ENCODE measurements around the gene KCNJ1. TPM values are rescaled to one million over a fixed set of nuclear protein-coding genes. Genes with fewer than 3 reads are reported as not detected.

Gene KCNJ1
- total RNA-seq, 2 donors from 2014 or later: 1.1 TPM; not detected in 1

DNA sequence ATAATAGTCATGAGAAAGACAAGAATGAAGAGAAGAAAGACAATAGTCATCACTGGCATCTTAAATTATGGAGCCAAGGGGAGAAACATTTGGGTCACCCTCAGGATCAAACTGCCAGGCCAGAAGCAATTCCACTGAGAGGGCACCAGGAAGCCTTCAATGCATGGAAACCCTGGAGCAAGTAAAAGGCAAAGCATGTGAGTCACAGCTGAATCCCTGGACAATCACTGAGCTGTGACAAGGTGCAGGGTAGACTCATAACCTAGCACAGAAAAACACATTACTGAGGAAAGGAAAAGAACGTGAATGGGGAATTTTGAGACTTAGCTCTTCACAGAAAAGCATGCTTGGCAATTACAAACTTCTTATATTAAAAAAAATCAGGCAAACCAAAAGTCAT, 1.6 kb downstream of the KCNJ1 start:
- Histone ChIP-seq H3K9me3 (no peaks in the 10 kb centered on the region), H3K27me3 (replicated peaks; ENCODE audit: insufficient read depth) (no peaks in the 10 kb centered on the region), H3K27ac (no peak overlapping the region), H3K4me1 (ENCODE audit: control insufficient read depth in 1 of 2, low read depth in 2 of 2) (no peaks in the 10 kb centered on the region), H3K36me3 (no peaks in the 10 kb centered on the region), H3K4me3 (no peak overlapping the region)
- TF ChIP-seq CTCF (IDR thresholded peaks at IDR 0.05): no peak
- no peak for ATAC-seq (ENCODE audit: insufficient number of reproducible peaks, low FRiP score, low read depth)
- DNase-seq (ENCODE audit: low spot score): no peak

GRCh38 chr11:128862908-128863660, 4.0 kb downstream of the KCNJ1 start:
- no peak for DNase-seq (ENCODE audit: low spot score)
- Histone ChIP-seq H3K4me1 (ENCODE audit: control insufficient read depth in 1 of 2, low read depth in 2 of 2) (no peaks in the 10 kb centered on the region), H3K27ac (no peak overlapping the region), H3K27me3 (replicated peaks; ENCODE audit: insufficient read depth) (no peaks in the 10 kb centered on the region), H3K36me3 (no peaks in the 10 kb centered on the region), H3K9me3 (no peaks in the 10 kb centered on the region), H3K4me3 (no peak overlapping the region)
- TF ChIP-seq CTCF (IDR thresholded peaks at IDR 0.05): no peak
- no peak for ATAC-seq (ENCODE audit: insufficient number of reproducible peaks, low FRiP score, low read depth)

DNA sequence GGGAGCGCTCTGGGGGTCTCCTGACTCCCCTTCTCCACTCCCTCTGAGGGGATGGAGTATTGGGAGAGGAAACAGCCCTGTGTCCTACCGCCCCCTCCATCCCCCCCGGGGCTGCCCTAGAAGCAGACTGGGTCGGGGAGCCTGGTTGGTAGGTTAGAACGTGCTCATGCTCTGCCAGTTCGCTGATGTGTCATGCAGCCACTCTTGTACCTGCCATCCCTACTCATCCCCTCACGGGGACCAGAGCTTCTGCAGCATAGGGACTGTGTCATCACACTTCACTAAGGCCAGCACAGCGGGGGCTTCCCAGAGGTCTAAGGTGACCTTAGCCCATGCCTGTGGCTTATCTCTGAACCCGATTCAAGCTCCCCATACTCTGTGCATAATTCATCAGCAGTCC, 4.7 kb downstream of the KCNJ1 start:
- Histone ChIP-seq H3K4me3 (no peak overlapping the region), H3K27ac (no peak overlapping the region), H3K27me3 (replicated peaks; ENCODE audit: insufficient read depth) (no peaks in the 10 kb centered on the region), H3K9me3 (no peaks in the 10 kb centered on the region), H3K36me3 (no peaks in the 10 kb centered on the region), H3K4me1 (ENCODE audit: control insufficient read depth in 1 of 2, low read depth in 2 of 2) (no peaks in the 10 kb centered on the region)
- no peak for DNase-seq (ENCODE audit: low spot score)
- no peak for TF ChIP-seq CTCF (IDR thresholded peaks at IDR 0.05)
- no peak for ATAC-seq (ENCODE audit: insufficient number of reproducible peaks, low FRiP score, low read depth)

- TF ChIP-seq CTCF (IDR thresholded peaks at IDR 0.05): no peak
- Histone ChIP-seq H3K36me3 (no peaks in the 10 kb centered on the region), H3K27ac (no peak overlapping the region), H3K4me1 (ENCODE audit: control insufficient read depth in 1 of 2, low read depth in 2 of 2) (no peaks in the 10 kb centered on the region), H3K27me3 (replicated peaks; ENCODE audit: insufficient read depth) (no peaks in the 10 kb centered on the region), H3K4me3 (no peak overlapping the region), H3K9me3 (no peaks in the 10 kb centered on the region)
- DNase-seq (ENCODE audit: low spot score) (no peak), ATAC-seq (ENCODE audit: insufficient number of reproducible peaks, low FRiP score, low read depth) (no peak)
Observed at GRCh38 chr11:128860571-128861361, 6.3 kb downstream of the KCNJ1 start.

Measured in thoracic aorta (tissue), 2 donors.